ENCODE data around the gene TMPRSS4. TPM values are rescaled to one million over a fixed set of nuclear protein-coding genes. Genes with fewer than 3 reads are reported as not detected.

The TMPRSS4 gene
- total and polyA plus RNA-seq, 2 of the 4 experiments (the other 2 are of a cell fraction): not detected

- Histone ChIP-seq H3K79me1 (ENCODE audit: low read depth in 1 of 2, low read length in 2 of 2) (no peaks in the 10 kb centered on the region), H3K56ac (ENCODE audit: extremely low read depth, insufficient read depth, low read length) (no peak overlapping the region), H4K5ac (ENCODE audit: low read depth, low read length) (no peak overlapping the region), H4K8ac (ENCODE audit: low read depth in 2 of 2, low read length in 2 of 2) (no peak overlapping the region), H2BK15ac (ENCODE audit: low read depth, low read length) (no peak overlapping the region), H3K27me3 (ENCODE audit: control insufficient read depth, insufficient read depth, low read length) (peaks cover 2% of the 10 kb centered on the region; the same call in 1 of the 2 replicates), H3K4me3 (ENCODE audit: insufficient read depth, low read depth, low read length) (no peak overlapping the region), H3K9ac (ENCODE audit: low read depth, low read length) (no peak overlapping the region), H3K4me2 (ENCODE audit: low read depth, low read length) (no peak overlapping the region), H2BK20ac (ENCODE audit: low read depth, low read length) (no peak overlapping the region), H2BK120ac (ENCODE audit: low read depth, low read length) (no peak overlapping the region), H3K14ac (replicated peaks; ENCODE audit: low read depth, low read length) (no peak overlapping the region), H2AK9ac (replicated peaks; ENCODE audit: low read depth, low read length, poor library complexity) (no peak overlapping the region), H3K36me3 (ENCODE audit: control insufficient read depth, insufficient read depth, low read length) (no peaks in the 10 kb centered on the region), H4K20me1 (ENCODE audit: insufficient read depth, low read length) (no peaks in the 10 kb centered on the region), H3K23ac (ENCODE audit: low read depth, low read length) (no peak overlapping the region), H2BK5ac (ENCODE audit: low read depth, low read length, poor library complexity, severe bottlenecking) (no peak overlapping the region), H3K4ac (ENCODE audit: low read depth, low read length) (no peak overlapping the region), H4K91ac (ENCODE audit: insufficient read depth, low read depth, low read length) (no peak overlapping the region), H3K9me1 (ENCODE audit: insufficient read depth, low read length) (no peaks in the 10 kb centered on the region), H3K4me1 (ENCODE audit: control insufficient read depth, insufficient read depth, low read length) (no peaks in the 10 kb centered on the region), H3K9me3 (ENCODE audit: control insufficient read depth, insufficient read depth, low read length) (no peaks in the 10 kb centered on the region), H3K27ac (ENCODE audit: insufficient read depth, low read length) (no peak overlapping the region), H2AFZ (replicated peaks; ENCODE audit: low read length, poor library complexity) (no peak overlapping the region), H2AK5ac (ENCODE audit: low read depth, low read length) (no peak overlapping the region), H3K18ac (ENCODE audit: low read depth, low read length) (no peak overlapping the region)
- TF ChIP-seq, protein P1, sequence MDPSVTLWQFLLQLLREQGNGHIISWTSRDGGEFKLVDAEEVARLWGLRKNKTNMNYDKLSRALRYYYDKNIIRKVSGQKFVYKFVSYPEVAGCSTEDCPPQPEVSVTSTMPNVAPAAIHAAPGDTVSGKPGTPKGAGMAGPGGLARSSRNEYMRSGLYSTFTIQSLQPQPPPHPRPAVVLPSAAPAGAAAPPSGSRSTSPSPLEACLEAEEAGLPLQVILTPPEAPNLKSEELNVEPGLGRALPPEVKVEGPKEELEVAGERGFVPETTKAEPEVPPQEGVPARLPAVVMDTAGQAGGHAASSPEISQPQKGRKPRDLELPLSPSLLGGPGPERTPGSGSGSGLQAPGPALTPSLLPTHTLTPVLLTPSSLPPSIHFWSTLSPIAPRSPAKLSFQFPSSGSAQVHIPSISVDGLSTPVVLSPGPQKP (IDR thresholded peaks at IDR 0.05; ENCODE audit: borderline replicate concordance, low read depth, low read length): no peak
- TF ChIP-seq SMC3 (IDR thresholded peaks at IDR 0.05; ENCODE audit: low read depth, low read length) (no peak), RAD21 (IDR thresholded peaks at IDR 0.05; ENCODE audit: low read length) (no peak), BHLHE40 (IDR thresholded peaks at IDR 0.05; ENCODE audit: low read depth, low read length) (no peak), MAZ (IDR thresholded peaks at IDR 0.05; ENCODE audit: borderline replicate concordance, low read depth, low read length) (no peak), CEBPB (IDR thresholded peaks at IDR 0.05; ENCODE audit: low read depth, low read length) (no peak), MXI1 (IDR thresholded peaks at IDR 0.05; ENCODE audit: borderline replicate concordance, low read depth, low read length) (no peak), RCOR1 (IDR thresholded peaks at IDR 0.05; ENCODE audit: insufficient replicate concordance, low read length) (no peak), CTCF (conservative IDR thresholded peaks at IDR 0.05; ENCODE audit: low read depth, low read length) (no peak), FOS (IDR thresholded peaks at IDR 0.05; ENCODE audit: low read depth, low read length) (no peak), MAFK (IDR thresholded peaks at IDR 0.05; ENCODE audit: low read depth, low read length) (no peak), POLR2A (IDR thresholded peaks at IDR 0.05; ENCODE audit: low read depth, low read length) (no peak), NFE2L2 (IDR thresholded peaks at IDR 0.05; ENCODE audit: low read depth, low read length) (no peak), RFX5 (IDR thresholded peaks at IDR 0.05; ENCODE audit: low read depth, low read length) (no peak), CHD1 (IDR thresholded peaks at IDR 0.05; ENCODE audit: low read depth, low read length) (no peak)
- TF ChIP-seq, protein P2, sequence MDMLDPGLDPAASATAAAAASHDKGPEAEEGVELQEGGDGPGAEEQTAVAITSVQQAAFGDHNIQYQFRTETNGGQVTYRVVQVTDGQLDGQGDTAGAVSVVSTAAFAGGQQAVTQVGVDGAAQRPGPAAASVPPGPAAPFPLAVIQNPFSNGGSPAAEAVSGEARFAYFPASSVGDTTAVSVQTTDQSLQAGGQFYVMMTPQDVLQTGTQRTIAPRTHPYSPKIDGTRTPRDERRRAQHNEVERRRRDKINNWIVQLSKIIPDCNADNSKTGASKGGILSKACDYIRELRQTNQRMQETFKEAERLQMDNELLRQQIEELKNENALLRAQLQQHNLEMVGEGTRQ (IDR thresholded peaks at IDR 0.05; ENCODE audit: low read depth, low read length): no peak
- intact Hi-C loops (cut with micrococcal nuclease): no loop called here
- no peak for DNase-seq
- POLR2A ChIA-PET (ENCODE audit: unreplicated experiment): no interaction called here
- dilution Hi-C loops (cut with HindIII; ENCODE audit: low sequenced_read_pairs, unreplicated experiment): no loop called here
- ATAC-seq (ENCODE audit: low read depth): no peak
- BruUV-seq (replicated peaks): no TSS peak
- in situ Hi-C loops (cut with MboI; ENCODE audit: low sequenced_read_pairs): no loop called here
- WGBS, 2 experiments (ENCODE audit: extremely low coverage in 2 of 2, insufficient read length in 1 of 2): no CpG with 5 or more reads among the region's 4 CpGs
- CTCF ChIA-PET: no interaction called here
These were observed 43.4 kb upstream of the TMPRSS4 start for GRCh38 chr11:118033443-118033842.

Measured in IMR-90 (cell line).